Measurements from ENCODE around the gene CTNNA3.

CTNNA3 gene

GRCh38 chr10:67100951-67101350, 595.0 kb downstream of the CTNNA3 start:
- no peaks in the 10 kb centered on the region for H3K27me3 ChIP-seq
- H3K9me3 ChIP-seq: no peaks in the 10 kb centered on the region

DNA sequence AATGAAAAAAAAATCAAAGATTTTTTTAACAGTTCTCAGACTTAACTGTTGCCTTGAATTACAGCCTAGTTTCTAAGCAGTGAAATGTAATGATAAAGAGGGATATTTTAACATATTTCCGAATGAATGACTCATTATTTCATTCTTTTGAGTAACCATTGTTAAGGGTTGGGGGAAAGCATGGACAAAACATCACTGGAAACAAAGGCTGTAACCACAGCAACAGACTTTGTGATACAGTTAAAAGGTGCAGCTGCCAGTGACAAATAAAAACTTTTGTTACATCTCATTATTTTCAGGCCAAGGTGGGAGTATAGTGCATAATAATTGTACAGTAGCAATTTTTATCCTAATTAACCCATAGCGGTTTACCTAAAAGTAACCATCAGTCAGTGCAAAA, 597.5 kb downstream of the CTNNA3 start:
- no peak overlapping the region for H3K4me3 ChIP-seq
- H3K36me3 ChIP-seq: no peaks in the 10 kb centered on the region
- no peak overlapping the region for H3K27ac ChIP-seq
- no peak overlapping the region for H3K4me2 ChIP-seq
- no peak overlapping the region for H3K9ac ChIP-seq
- H3K27me3 ChIP-seq: no peaks in the 10 kb centered on the region
- no peak for TF ChIP-seq Cebpa-rat (IDR thresholded peaks at IDR 0.05)
- H4K20me1 ChIP-seq: no peaks in the 10 kb centered on the region
- no peaks in the 10 kb centered on the region for H3K9me3 ChIP-seq
- no peaks in the 10 kb centered on the region for H3K4me1 ChIP-seq

More at GRCh38 chr10:67100951-67101350, 595.0 kb downstream of the CTNNA3 start:
- Histone ChIP-seq H3K36me3 (no peaks in the 10 kb centered on the region), H4K20me1 (no peaks in the 10 kb centered on the region), H3K4me1 (no peaks in the 10 kb centered on the region), H3K27ac (no peak overlapping the region), H3K4me2 (no peak overlapping the region), H3K9ac (no peak overlapping the region), H3K4me3 (no peak overlapping the region)
- TF ChIP-seq Cebpa-rat (IDR thresholded peaks at IDR 0.05): no peak

GRCh38 chr10:67095531-67095930, 600.5 kb downstream of the CTNNA3 start:
- Histone ChIP-seq H3K4me3 (no peak overlapping the region), H4K20me1 (no peaks in the 10 kb centered on the region), H3K36me3 (no peaks in the 10 kb centered on the region), H3K27me3 (no peaks in the 10 kb centered on the region), H3K4me1 (no peaks in the 10 kb centered on the region), H3K27ac (no peak overlapping the region), H3K9me3 (no peaks in the 10 kb centered on the region), H3K4me2 (no peak overlapping the region), H3K9ac (no peak overlapping the region)
- no peak for TF ChIP-seq Cebpa-rat (IDR thresholded peaks at IDR 0.05)

DNA sequence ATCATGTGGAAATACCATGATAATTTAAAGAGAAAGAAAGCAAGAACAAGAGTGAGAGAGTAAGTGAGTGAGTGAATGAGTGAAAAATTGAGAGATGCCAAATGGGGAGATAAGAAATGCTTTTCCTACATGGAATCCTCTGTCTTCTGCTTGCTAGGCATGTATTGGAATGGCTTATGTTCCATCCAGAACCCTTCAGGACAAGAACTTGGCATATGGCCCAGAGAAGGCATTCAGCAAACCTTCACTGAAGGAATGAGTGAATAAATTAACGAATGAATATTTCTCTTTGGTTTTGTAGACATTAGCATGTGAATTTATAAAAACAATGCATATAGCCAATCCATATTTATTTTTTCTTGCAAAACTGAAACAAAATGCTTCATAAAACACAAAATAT, 608.0 kb downstream of the CTNNA3 start:
- Histone ChIP-seq H3K9ac (no peak overlapping the region), H3K27ac (no peak overlapping the region), H3K36me3 (no peaks in the 10 kb centered on the region), H3K4me3 (no peak overlapping the region), H3K27me3 (no peaks in the 10 kb centered on the region), H3K4me1 (no peaks in the 10 kb centered on the region), H3K9me3 (no peaks in the 10 kb centered on the region), H3K4me2 (no peak overlapping the region), H4K20me1 (no peaks in the 10 kb centered on the region)
- no peak for TF ChIP-seq Cebpa-rat (IDR thresholded peaks at IDR 0.05)

GRCh38 chr10:67087135-67087425, 608.9 kb downstream of the CTNNA3 start:
- H3K27me3 ChIP-seq: no peaks in the 10 kb centered on the region
- H3K4me1 ChIP-seq: no peaks in the 10 kb centered on the region
- H3K4me3 ChIP-seq: no peak overlapping the region
- no peak overlapping the region for H3K27ac ChIP-seq
- no peaks in the 10 kb centered on the region for H4K20me1 ChIP-seq
- H3K36me3 ChIP-seq: no peaks in the 10 kb centered on the region
- H3K9ac ChIP-seq: no peak overlapping the region
- no peak for TF ChIP-seq Cebpa-rat (IDR thresholded peaks at IDR 0.05)
- no peak overlapping the region for H3K4me2 ChIP-seq
- no peaks in the 10 kb centered on the region for H3K9me3 ChIP-seq

DNA sequence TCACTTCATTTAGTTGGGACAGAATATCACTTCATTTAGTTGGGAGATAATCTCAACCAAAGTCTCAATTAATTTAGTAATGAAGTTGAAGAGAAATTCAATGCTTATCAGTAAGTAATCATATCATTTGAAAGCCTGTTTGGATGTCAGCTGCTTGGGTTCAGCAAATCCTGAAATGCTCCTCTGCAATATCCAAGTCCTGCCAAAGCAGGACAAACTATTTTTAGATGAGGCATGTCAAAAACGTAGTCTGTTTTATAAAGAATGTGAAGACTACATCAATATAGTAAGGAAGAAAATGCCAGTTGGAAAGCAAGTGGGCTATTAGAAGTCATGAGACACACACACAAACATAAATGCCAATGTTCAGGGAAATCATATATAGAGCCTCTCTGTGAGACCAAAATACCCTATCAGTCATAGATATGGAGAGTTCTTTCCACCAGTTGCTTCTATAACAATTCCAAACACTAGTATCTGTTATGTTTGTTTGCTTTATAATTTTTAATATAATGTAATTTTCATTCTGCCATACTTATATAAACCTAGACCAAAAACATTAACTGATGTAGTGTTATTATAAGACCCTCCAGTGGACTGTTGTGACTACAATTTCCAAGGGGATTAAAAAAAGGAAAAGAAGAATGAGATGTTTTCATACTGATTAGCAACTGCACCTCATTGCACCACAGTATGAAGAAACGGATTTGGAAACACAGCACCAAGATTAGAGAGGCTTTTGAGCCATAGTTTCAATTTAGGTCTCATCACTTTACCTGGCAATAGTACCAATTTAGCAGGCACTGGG, 609.5 kb downstream of the CTNNA3 start:
- H4K20me1 ChIP-seq: no peaks in the 10 kb centered on the region
- no peak overlapping the region for H3K4me2 ChIP-seq
- H3K9ac ChIP-seq: no peak overlapping the region
- H3K4me3 ChIP-seq: no peak overlapping the region
- H3K27me3 ChIP-seq: no peaks in the 10 kb centered on the region
- TF ChIP-seq Cebpa-rat (IDR thresholded peaks at IDR 0.05): no peak
- no peaks in the 10 kb centered on the region for H3K36me3 ChIP-seq
- no peaks in the 10 kb centered on the region for H3K4me1 ChIP-seq
- no peak overlapping the region for H3K27ac ChIP-seq
- H3K9me3 ChIP-seq: no peaks in the 10 kb centered on the region

DNA sequence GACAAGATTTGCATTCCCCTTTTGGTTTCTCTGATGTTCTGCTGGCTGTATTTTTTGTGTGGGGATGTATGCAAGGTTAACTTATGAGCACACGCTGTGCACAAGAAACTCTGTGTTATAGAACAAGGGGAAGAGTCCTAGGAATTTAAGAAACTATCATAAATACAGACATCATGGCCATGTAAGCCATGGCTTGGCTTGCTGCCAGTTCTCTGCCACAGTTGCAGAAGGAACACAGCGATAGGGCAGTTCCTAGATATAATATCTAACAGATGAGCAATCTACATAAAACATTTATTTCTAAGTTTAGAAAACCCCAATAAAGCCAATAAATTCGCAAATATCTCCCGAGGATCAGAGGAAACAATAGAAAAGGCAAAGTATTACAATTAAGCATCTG, 616.9 kb downstream of the CTNNA3 start:
- no peaks in the 10 kb centered on the region for H3K36me3 ChIP-seq
- no peak overlapping the region for H3K9ac ChIP-seq
- no peaks in the 10 kb centered on the region for H3K9me3 ChIP-seq
- H3K4me2 ChIP-seq: no peak overlapping the region
- H3K4me1 ChIP-seq: no peaks in the 10 kb centered on the region
- no peaks in the 10 kb centered on the region for H4K20me1 ChIP-seq
- H3K27me3 ChIP-seq: no peaks in the 10 kb centered on the region
- TF ChIP-seq Cebpa-rat (IDR thresholded peaks at IDR 0.05): no peak
- no peak overlapping the region for H3K4me3 ChIP-seq
- no peak overlapping the region for H3K27ac ChIP-seq

GRCh38 chr10:67077376-67077775, 618.6 kb downstream of the CTNNA3 start:
- no peak overlapping the region for H3K4me3 ChIP-seq
- H3K36me3 ChIP-seq: no peaks in the 10 kb centered on the region
- no peaks in the 10 kb centered on the region for H3K27me3 ChIP-seq
- no peak for TF ChIP-seq Cebpa-rat (IDR thresholded peaks at IDR 0.05)
- no peaks in the 10 kb centered on the region for H3K9me3 ChIP-seq
- no peaks in the 10 kb centered on the region for H3K4me1 ChIP-seq
- H3K9ac ChIP-seq: no peak overlapping the region
- no peaks in the 10 kb centered on the region for H4K20me1 ChIP-seq
- no peak overlapping the region for H3K4me2 ChIP-seq
- H3K27ac ChIP-seq: no peak overlapping the region

DNA sequence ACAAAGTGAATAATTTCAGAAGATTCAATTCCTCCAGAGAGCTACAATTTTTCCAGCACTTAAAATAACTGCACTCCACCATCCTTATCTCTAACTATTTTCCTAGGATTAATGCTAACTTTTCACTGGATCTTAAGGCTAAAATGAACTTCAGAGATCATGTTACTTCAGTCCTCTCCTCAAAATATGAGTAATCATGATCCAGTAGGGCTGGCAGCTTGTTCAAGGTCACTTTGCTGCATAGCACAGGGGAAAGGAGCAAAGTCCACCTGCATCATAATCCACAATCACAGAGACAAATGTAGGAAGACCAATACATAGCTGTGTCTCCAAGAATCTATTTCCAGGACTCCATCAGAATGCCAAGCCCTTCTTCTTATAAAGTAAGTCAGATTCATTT, 619.9 kb downstream of the CTNNA3 start:
- no peaks in the 10 kb centered on the region for H3K27me3 ChIP-seq
- no peak for TF ChIP-seq Cebpa-rat (IDR thresholded peaks at IDR 0.05)

DNA sequence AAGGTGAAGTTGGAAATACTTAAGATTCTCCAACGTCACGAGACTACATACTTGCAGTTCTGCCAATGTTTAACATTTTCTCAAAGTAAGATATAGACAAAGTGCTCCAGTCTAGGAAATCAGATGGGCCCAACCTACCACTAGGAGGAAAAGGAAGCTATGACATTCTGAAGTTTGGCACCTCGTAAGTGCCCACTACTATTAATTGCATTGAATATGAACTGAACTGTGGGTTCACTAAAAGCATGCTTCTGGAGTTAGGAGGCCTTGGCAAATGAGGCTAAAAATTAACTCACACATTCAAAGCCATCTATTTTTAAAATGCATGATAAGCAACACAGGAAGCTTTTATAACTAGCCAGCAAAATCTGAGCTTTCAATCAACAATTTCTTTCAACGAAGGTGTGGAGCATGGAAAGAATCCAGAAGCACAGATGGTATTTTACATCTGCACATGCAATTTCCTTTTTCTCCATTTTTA, 620.5 kb downstream of the CTNNA3 start:
- Histone ChIP-seq H4K20me1 (no peaks in the 10 kb centered on the region), H3K36me3 (no peaks in the 10 kb centered on the region), H3K4me2 (no peak overlapping the region), H3K27ac (no peak overlapping the region), H3K4me3 (no peak overlapping the region), H3K9ac (no peak overlapping the region), H3K4me1 (no peaks in the 10 kb centered on the region), H3K27me3 (no peaks in the 10 kb centered on the region), H3K9me3 (no peaks in the 10 kb centered on the region)
- no peak for TF ChIP-seq Cebpa-rat (IDR thresholded peaks at IDR 0.05)

More for the DNA sequence above, 619.9 kb downstream of the CTNNA3 start:
- H3K9ac ChIP-seq: no peak overlapping the region
- no peak overlapping the region for H3K4me3 ChIP-seq
- H3K4me2 ChIP-seq: no peak overlapping the region
- no peaks in the 10 kb centered on the region for H4K20me1 ChIP-seq
- H3K27ac ChIP-seq: no peak overlapping the region
- no peaks in the 10 kb centered on the region for H3K36me3 ChIP-seq
- H3K9me3 ChIP-seq: no peaks in the 10 kb centered on the region
- H3K4me1 ChIP-seq: no peaks in the 10 kb centered on the region

DNA sequence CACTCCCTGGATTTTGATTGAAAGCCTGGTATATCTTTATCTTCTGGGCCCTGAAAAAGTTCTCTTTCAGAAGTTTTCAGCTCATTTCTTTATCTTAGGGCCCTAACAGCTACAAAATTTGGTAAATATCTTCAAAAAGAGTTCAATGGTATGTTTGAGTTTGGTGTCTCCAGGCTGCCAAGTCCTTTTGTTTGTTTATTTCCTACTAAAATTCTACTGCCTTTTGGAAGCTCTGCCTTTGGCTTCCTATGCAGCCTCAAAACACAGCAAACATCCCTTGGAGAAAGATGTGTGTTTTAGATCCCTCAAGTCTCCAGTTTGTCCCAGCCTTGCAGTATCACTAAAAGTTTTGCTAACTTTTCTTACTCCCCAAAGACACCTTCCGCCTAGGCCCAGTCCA, 623.3 kb downstream of the CTNNA3 start:
- no peaks in the 10 kb centered on the region for H3K9me3 ChIP-seq
- H4K20me1 ChIP-seq: no peaks in the 10 kb centered on the region
- no peak overlapping the region for H3K4me2 ChIP-seq
- H3K36me3 ChIP-seq: no peaks in the 10 kb centered on the region
- no peak overlapping the region for H3K9ac ChIP-seq
- no peaks in the 10 kb centered on the region for H3K4me1 ChIP-seq
- H3K27me3 ChIP-seq: no peaks in the 10 kb centered on the region
- H3K27ac ChIP-seq: no peak overlapping the region
- H3K4me3 ChIP-seq: no peak overlapping the region
- TF ChIP-seq Cebpa-rat (IDR thresholded peaks at IDR 0.05): no peak

Data from BLaER1 (cell line).